ENCODE data around the gene CDCA4.

The CDCA4 gene

GRCh38 chr14:104980611-104981531, 40.0 kb downstream of the CDCA4 start:
- H3K79me2 ChIP-seq (ENCODE audit: control insufficient read depth, low read length) = no peaks in the 10 kb centered on the region
- H3K27ac ChIP-seq (ENCODE audit: low read depth, low read length) = no peak overlapping the region
- no peaks in the 10 kb centered on the region for H3K36me3 ChIP-seq (ENCODE audit: control insufficient read depth, low read length)
- H3K4me3 ChIP-seq (ENCODE audit: low read length) = no peak overlapping the region
- H3K9me3 ChIP-seq (ENCODE audit: control insufficient read depth, insufficient read depth, low read length) = no peaks in the 10 kb centered on the region
- H3K4me2 ChIP-seq (ENCODE audit: low read length) = no peak overlapping the region
- no peak for TF ChIP-seq EZH2phosphoT487 (IDR thresholded peaks at IDR 0.05; ENCODE audit: borderline replicate concordance, low read length)
- no peak for TF ChIP-seq CTCF (IDR thresholded peaks at IDR 0.05; ENCODE audit: low read depth, low read length, poor library complexity, severe bottlenecking)
- peaks cover 15% of the 10 kb centered on the region for H3K4me1 ChIP-seq (ENCODE audit: control insufficient read depth, low read length)
- peaks cover 36% of the 10 kb centered on the region for H3K27me3 ChIP-seq (ENCODE audit: control insufficient read depth, low read length)
- no peaks in the 10 kb centered on the region for H3F3A ChIP-seq (ENCODE audit: control insufficient read depth, insufficient read depth)
- H3K9me2 ChIP-seq (replicated peaks; ENCODE audit: control insufficient read depth, low read length) = no peaks in the 10 kb centered on the region
- no peaks in the 10 kb centered on the region for H4K20me1 ChIP-seq (ENCODE audit: control insufficient read depth, insufficient read depth, low read depth, low read length)

- Histone ChIP-seq H3K9me3 (ENCODE audit: control insufficient read depth, insufficient read depth, low read length) (no peaks in the 10 kb centered on the region), H3K79me2 (ENCODE audit: control insufficient read depth, low read length) (no peaks in the 10 kb centered on the region), H4K20me1 (ENCODE audit: control insufficient read depth, insufficient read depth, low read depth, low read length) (no peaks in the 10 kb centered on the region), H3K4me1 (ENCODE audit: control insufficient read depth, low read length) (peaks cover 17% of the 10 kb centered on the region), H3K9me2 (replicated peaks; ENCODE audit: control insufficient read depth, low read length) (no peaks in the 10 kb centered on the region), H3K4me2 (ENCODE audit: low read length) (no peak overlapping the region), H3K4me3 (ENCODE audit: low read length) (no peak overlapping the region), H3K36me3 (ENCODE audit: control insufficient read depth, low read length) (no peaks in the 10 kb centered on the region), H3K27ac (ENCODE audit: low read depth, low read length) (no peak overlapping the region), H3K27me3 (ENCODE audit: control insufficient read depth, low read length) (peaks cover 45% of the 10 kb centered on the region), H3F3A (ENCODE audit: control insufficient read depth, insufficient read depth) (no peaks in the 10 kb centered on the region)
- no peak for TF ChIP-seq CTCF (IDR thresholded peaks at IDR 0.05; ENCODE audit: low read depth, low read length, poor library complexity, severe bottlenecking)
- no peak for TF ChIP-seq EZH2phosphoT487 (IDR thresholded peaks at IDR 0.05; ENCODE audit: borderline replicate concordance, low read length)
Observed at GRCh38 chr14:104979758-104980610, 40.9 kb downstream of the CDCA4 start.

- H3K79me2 ChIP-seq (ENCODE audit: control insufficient read depth, low read length) = no peaks in the 10 kb centered on the region
- H3K36me3 ChIP-seq (ENCODE audit: control insufficient read depth, low read length) = no peaks in the 10 kb centered on the region
- H4K20me1 ChIP-seq (ENCODE audit: control insufficient read depth, insufficient read depth, low read depth, low read length) = no peaks in the 10 kb centered on the region
- peaks cover 14% of the 10 kb centered on the region for H3K4me1 ChIP-seq (ENCODE audit: control insufficient read depth, low read length)
- no peaks in the 10 kb centered on the region for H3K9me3 ChIP-seq (ENCODE audit: control insufficient read depth, insufficient read depth, low read length)
- H3F3A ChIP-seq (ENCODE audit: control insufficient read depth, insufficient read depth) = no peaks in the 10 kb centered on the region
- H3K4me3 ChIP-seq (ENCODE audit: low read length) = no peak overlapping the region
- H3K9me2 ChIP-seq (replicated peaks; ENCODE audit: control insufficient read depth, low read length) = no peaks in the 10 kb centered on the region
- H3K4me2 ChIP-seq (ENCODE audit: low read length) = no peak overlapping the region
- no peak for TF ChIP-seq CTCF (IDR thresholded peaks at IDR 0.05; ENCODE audit: low read depth, low read length, poor library complexity, severe bottlenecking)
- TF ChIP-seq EZH2phosphoT487 (IDR thresholded peaks at IDR 0.05; ENCODE audit: borderline replicate concordance, low read length) = no peak
- peaks cover 47% of the 10 kb centered on the region for H3K27me3 ChIP-seq (ENCODE audit: control insufficient read depth, low read length)
- no peak overlapping the region for H3K27ac ChIP-seq (ENCODE audit: low read depth, low read length)
Observed at GRCh38 chr14:104978746-104979691, 41.9 kb downstream of the CDCA4 start.
